GM19193 (cell line): ENCODE measurements around the gene HORMAD2.

ENCODE experiments used
- POLR2A ChIP-seq: IDR thresholded peaks from 4 replicates; pipeline ENCODE4 v1.6.1; 2011; ENCODE audit not compliant: insufficient read depth, insufficient read length; ENCODE audit errors: extremely low read depth

Gene HORMAD2

GRCh38 chr22:30087611-30088010 is 7.3 kb downstream of the HORMAD2 start:
- TF ChIP-seq POLR2A: no peak

GRCh38 chr22:30088468-30088867 is 8.2 kb downstream of the HORMAD2 start:
- no peak for TF ChIP-seq POLR2A

GRCh38 chr22:30089655-30089974 is 9.4 kb downstream of the HORMAD2 start:
- TF ChIP-seq POLR2A: no peak

- TF ChIP-seq POLR2A: no peak
Measured at GRCh38 chr22:30092686-30093085, 12.4 kb downstream of the HORMAD2 start.

- TF ChIP-seq POLR2A: no peak
Measured at GRCh38 chr22:30094804-30095203, 14.5 kb downstream of the HORMAD2 start.

GRCh38 chr22:30097861-30098260 is 17.6 kb downstream of the HORMAD2 start:
- no peak for TF ChIP-seq POLR2A

- TF ChIP-seq POLR2A: no peak
Measured at GRCh38 chr22:30104501-30105156, 24.4 kb downstream of the HORMAD2 start.

- TF ChIP-seq POLR2A: no peak
Measured at GRCh38 chr22:30105483-30105882, 25.2 kb downstream of the HORMAD2 start.

- TF ChIP-seq POLR2A: no peak
Measured at GRCh38 chr22:30113494-30113893, 33.2 kb downstream of the HORMAD2 start.

GRCh38 chr22:30114361-30114760 is 34.1 kb downstream of the HORMAD2 start:
- no peak for TF ChIP-seq POLR2A

GRCh38 chr22:30115705-30116104 is 35.4 kb downstream of the HORMAD2 start:
- TF ChIP-seq POLR2A: no peak

GRCh38 chr22:30116362-30117117 is 36.3 kb downstream of the HORMAD2 start:
- TF ChIP-seq POLR2A: no peak

- no peak for TF ChIP-seq POLR2A
Measured at GRCh38 chr22:30117256-30117655, 37.0 kb downstream of the HORMAD2 start.

- no peak for TF ChIP-seq POLR2A
Measured at GRCh38 chr22:30118291-30118690, 38.0 kb downstream of the HORMAD2 start.

GRCh38 chr22:30121960-30122359 is 41.7 kb downstream of the HORMAD2 start:
- no peak for TF ChIP-seq POLR2A

- TF ChIP-seq POLR2A: no peak
Measured at GRCh38 chr22:30123463-30123862, 43.2 kb downstream of the HORMAD2 start.
